ENCODE measurements around the gene CDC20.

GRCh38 chr1:43321331-43321891 lies 37.4 kb upstream of the CDC20 start:
- TF ChIP-seq, protein P1, sequence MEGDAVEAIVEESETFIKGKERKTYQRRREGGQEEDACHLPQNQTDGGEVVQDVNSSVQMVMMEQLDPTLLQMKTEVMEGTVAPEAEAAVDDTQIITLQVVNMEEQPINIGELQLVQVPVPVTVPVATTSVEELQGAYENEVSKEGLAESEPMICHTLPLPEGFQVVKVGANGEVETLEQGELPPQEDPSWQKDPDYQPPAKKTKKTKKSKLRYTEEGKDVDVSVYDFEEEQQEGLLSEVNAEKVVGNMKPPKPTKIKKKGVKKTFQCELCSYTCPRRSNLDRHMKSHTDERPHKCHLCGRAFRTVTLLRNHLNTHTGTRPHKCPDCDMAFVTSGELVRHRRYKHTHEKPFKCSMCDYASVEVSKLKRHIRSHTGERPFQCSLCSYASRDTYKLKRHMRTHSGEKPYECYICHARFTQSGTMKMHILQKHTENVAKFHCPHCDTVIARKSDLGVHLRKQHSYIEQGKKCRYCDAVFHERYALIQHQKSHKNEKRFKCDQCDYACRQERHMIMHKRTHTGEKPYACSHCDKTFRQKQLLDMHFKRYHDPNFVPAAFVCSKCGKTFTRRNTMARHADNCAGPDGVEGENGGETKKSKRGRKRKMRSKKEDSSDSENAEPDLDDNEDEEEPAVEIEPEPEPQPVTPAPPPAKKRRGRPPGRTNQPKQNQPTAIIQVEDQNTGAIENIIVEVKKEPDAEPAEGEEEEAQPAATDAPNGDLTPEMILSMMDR (IDR thresholded peaks at IDR 0.05), result no peak
- TF ChIP-seq, protein P2, sequence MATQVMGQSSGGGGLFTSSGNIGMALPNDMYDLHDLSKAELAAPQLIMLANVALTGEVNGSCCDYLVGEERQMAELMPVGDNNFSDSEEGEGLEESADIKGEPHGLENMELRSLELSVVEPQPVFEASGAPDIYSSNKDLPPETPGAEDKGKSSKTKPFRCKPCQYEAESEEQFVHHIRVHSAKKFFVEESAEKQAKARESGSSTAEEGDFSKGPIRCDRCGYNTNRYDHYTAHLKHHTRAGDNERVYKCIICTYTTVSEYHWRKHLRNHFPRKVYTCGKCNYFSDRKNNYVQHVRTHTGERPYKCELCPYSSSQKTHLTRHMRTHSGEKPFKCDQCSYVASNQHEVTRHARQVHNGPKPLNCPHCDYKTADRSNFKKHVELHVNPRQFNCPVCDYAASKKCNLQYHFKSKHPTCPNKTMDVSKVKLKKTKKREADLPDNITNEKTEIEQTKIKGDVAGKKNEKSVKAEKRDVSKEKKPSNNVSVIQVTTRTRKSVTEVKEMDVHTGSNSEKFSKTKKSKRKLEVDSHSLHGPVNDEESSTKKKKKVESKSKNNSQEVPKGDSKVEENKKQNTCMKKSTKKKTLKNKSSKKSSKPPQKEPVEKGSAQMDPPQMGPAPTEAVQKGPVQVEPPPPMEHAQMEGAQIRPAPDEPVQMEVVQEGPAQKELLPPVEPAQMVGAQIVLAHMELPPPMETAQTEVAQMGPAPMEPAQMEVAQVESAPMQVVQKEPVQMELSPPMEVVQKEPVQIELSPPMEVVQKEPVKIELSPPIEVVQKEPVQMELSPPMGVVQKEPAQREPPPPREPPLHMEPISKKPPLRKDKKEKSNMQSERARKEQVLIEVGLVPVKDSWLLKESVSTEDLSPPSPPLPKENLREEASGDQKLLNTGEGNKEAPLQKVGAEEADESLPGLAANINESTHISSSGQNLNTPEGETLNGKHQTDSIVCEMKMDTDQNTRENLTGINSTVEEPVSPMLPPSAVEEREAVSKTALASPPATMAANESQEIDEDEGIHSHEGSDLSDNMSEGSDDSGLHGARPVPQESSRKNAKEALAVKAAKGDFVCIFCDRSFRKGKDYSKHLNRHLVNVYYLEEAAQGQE (IDR thresholded peaks at IDR 0.05; ENCODE audit: insufficient read depth in 1 of 2, low read depth in 2 of 2, low read length in 1 of 2), result no peak
- no peak for TF ChIP-seq POLR2AphosphoS5 (IDR thresholded peaks at IDR 0.05; ENCODE audit: low read depth, low read length)

Data from Panc1 (cell line).